K562 (cell line): Measurements from ENCODE around the gene SRGAP3. TPM values are rescaled to one million over a fixed set of nuclear protein-coding genes. Genes with fewer than 3 reads are reported as not detected.
A peak's percentile ranks its signal among the peaks of the same experiment; 100 is the strongest.

ENCODE experiments used
- ASH1L ChIP-seq: fragments of 450-650 bp; IDR thresholded peaks from 2 replicates; pipeline ENCODE4 v1.6.1; 2018; ENCODE audit warnings: borderline replicate concordance, mild to moderate bottlenecking, low read depth; ENCODE audit not compliant: partially characterized antibody
- CHAMP1 ChIP-seq: fragments of 450-650 bp; IDR thresholded peaks from 2 replicates; pipeline ENCODE4 v1.6.1; 2016; ENCODE audit warnings: mild to moderate bottlenecking
- CUX1 ChIP-seq: fragments of 200-800 bp; sonication (Bioruptor generic); IDR thresholded peaks from 2 replicates; pipeline ENCODE4 v1.6.1; 2016; ENCODE audit warnings: missing genetic modification characterization, missing compliant biosample characterization
- E2F4 ChIP-seq: sonication (generic); formaldehyde crosslinking; IDR thresholded peaks from 2 replicates; pipeline ENCODE4 v1.8.0; 2022; ENCODE audit warnings: mild to moderate bottlenecking, low read depth, missing genetic modification reagents
- ELK1 ChIP-seq: sonication (generic); formaldehyde crosslinking; IDR thresholded peaks from 2 replicates; pipeline ENCODE4 v1.8.1; 2022; ENCODE audit warnings: missing genetic modification reagents
- FOXO4 ChIP-seq: fragments of 450-650 bp; formaldehyde crosslinking; IDR thresholded peaks from 2 replicates; pipeline ENCODE4 v1.4.0; 2020; ENCODE audit warnings: mild to moderate bottlenecking, moderate library complexity
- KAT7 ChIP-seq: sonication (generic); formaldehyde crosslinking; IDR thresholded peaks from 2 replicates; pipeline ENCODE4 v1.8.0; 2022; ENCODE audit warnings: missing genetic modification reagents, mild to moderate bottlenecking, borderline replicate concordance
- LEF1 ChIP-seq: fragments of 450-650 bp; IDR thresholded peaks from 2 replicates; pipeline ENCODE4 v1.6.1; 2016; ENCODE audit warnings: mild to moderate bottlenecking
- MITF ChIP-seq: IDR thresholded peaks from 2 replicates; pipeline ENCODE4 v1.6.1; 2014; ENCODE audit warnings: antibody characterized with exemption
- RB1 ChIP-seq: fragments of 450-650 bp; IDR thresholded peaks from 2 replicates; pipeline ENCODE4 v1.6.1; 2017; ENCODE audit warnings: low read depth, mild to moderate bottlenecking
- SMAD4 ChIP-seq: fragments of 250-450 bp; sonication (Bioruptor Pico); conservative IDR thresholded peaks from 2 replicates; pipeline ENCODE4 v1.8.0; 2021; ENCODE audit warnings: inconsistent platforms, mild to moderate bottlenecking, moderate library complexity
- TSC22D4 ChIP-seq: fragments of 450-650 bp; IDR thresholded peaks from 2 replicates; pipeline ENCODE4 v1.6.1; 2016; ENCODE audit warnings: missing genetic modification characterization, missing biosample characterization, control low read depth
- ZNF561 ChIP-seq: fragments of 450-650 bp; formaldehyde crosslinking; conservative IDR thresholded peaks from 2 replicates; pipeline ENCODE4 v1.4.0; 2020; ENCODE audit warnings: mild to moderate bottlenecking, moderate library complexity
- ZNF77 ChIP-seq: fragments of 250-450 bp; sonication (Bioruptor Pico); IDR thresholded peaks from 2 replicates; pipeline ENCODE4 v1.5.0; 2020
- polyA plus RNA-seq, 8 experiments: library from polyadenylated mRNA; depleted of rRNA in 4 of 8; stranded (reverse) in 5 of 8; unstranded in 3 of 8; fragments of >200 nt; fragmentation: Nextera tagmentation in 2 of 8; fragmentation: Illumina TruSeq in 1 of 8; extraction: Ambion mirVana in 2 of 8; extraction: Trizol in 1 of 8; gene quantifications; 2 replicates each; pipeline versions ENCODE4 v1.2.1 to v1.2.3, GENCODE V29; 2011 to 2014; ENCODE audit warnings: inconsistent platforms in 1 of 8, missing spikeins in 1 of 8
- total RNA-seq, 7 experiments: library from RNA; depleted of rRNA in 6 of 7; stranded (reverse); fragments of >200 nt in 6 of 7; fragmentation: Illumina TruSeq in 2 of 7; extraction: Trizol in 2 of 7; gene quantifications; 2 replicates each; pipeline versions ENCODE4 v1.2.1 to v1.2.3, GENCODE V29; 2011 to 2021; ENCODE audit warnings: low replicate concordance in 1 of 7

Gene SRGAP3
- total and polyA plus RNA-seq, 9 of the 15 experiments (the other 6 are each of a cell fraction or from before 2014, with no cell fraction given) = 0.11 to 0.85 (median 0.35) TPM; not detected in 2

- TF ChIP-seq CUX1 (CRISPR knock-in tag) (no peak), KAT7 (CRISPR knock-in tag) (no peak; the same call in 1 of the 2 replicates), CHAMP1 (no peak), TSC22D4 (tag) (no peak), MITF (no peak), E2F4 (CRISPR knock-in tag) (peak; percentile 97), RB1 (no peak; the same call in none of the 2 replicates), LEF1 (no peak), ZNF561 (CRISPR knock-in tag) (no peak), ELK1 (CRISPR knock-in tag) (no peak), ZNF77 (CRISPR knock-in tag) (no peak), SMAD4 (CRISPR knock-in tag) (no peak), FOXO4 (CRISPR knock-in tag) (0 out of 2 replicates have a peak, but pooled peaks have one; percentile 2), ASH1L (no peak)
These were observed 286.2 kb downstream of the SRGAP3 start, which contains the start of gene RAD18 (continued) for GRCh38 chr3:8963137-8963853.
